ENCODE measurements around the gene NOP9.

The NOP9 gene

GRCh38 chr14:24278424-24278823 lies 21.2 kb upstream of the NOP9 start:
- ChIA-PET CTCF (interaction anchor here (0.5 to 3.6 kb wide), 3 partner anchors 11 to 36 kb away, joined by 3 to 15 read pairs (median 5); partner anchors contain the start of gene TINF2), POLR2A (ENCODE audit: low non-redundant PET) (no interaction called here)
- H3K27ac ChIP-seq: no peak overlapping the region
- DNase-seq (ENCODE audit: low spot score): no peak
- no peak for TF ChIP-seq CTCF (conservative IDR thresholded peaks at IDR 0.05; ENCODE audit: low read depth)

GRCh38 chr14:24279301-24280186 lies 20.1 kb upstream of the NOP9 start:
- peak overlapping the region; percentile 21 for H3K27ac ChIP-seq
- no peak for DNase-seq (ENCODE audit: low spot score)
- ChIA-PET CTCF (interaction anchor here (0.6 to 3.6 kb wide), 4 partner anchors 11 to 38 kb away, joined by 3 to 15 read pairs (median 4); partner anchors contain the start of genes LTB4R2 and TINF2), POLR2A (ENCODE audit: low non-redundant PET) (interaction anchor here (0.7 kb wide), 1 partner anchor 9 kb away, joined by 3 read pairs; no protein-coding TSS in a partner anchor)
- TF ChIP-seq CTCF (conservative IDR thresholded peaks at IDR 0.05; ENCODE audit: low read depth): no peak

- H3K27ac ChIP-seq: peak overlapping the region; percentile 58
Observed at GRCh38 chr14:24280797-24281460, 18.7 kb upstream of the NOP9 start.

GRCh38 chr14:24281636-24282035 lies 18.0 kb upstream of the NOP9 start:
- no peak for TF ChIP-seq CTCF (conservative IDR thresholded peaks at IDR 0.05; ENCODE audit: low read depth)
- POLR2A ChIA-PET (ENCODE audit: low non-redundant PET): no interaction called here
- CTCF ChIA-PET: interaction anchor here (0.6 to 1.2 kb wide), 2 partner anchors 10 to 12 kb away, joined by 3 read pairs; no protein-coding TSS in a partner anchor

More at GRCh38 chr14:24280797-24281460, 18.7 kb upstream of the NOP9 start:
- ChIA-PET CTCF (interaction anchor here (0.6 to 1.2 kb wide), 4 partner anchors 12 to 38 kb away, joined by 3 read pairs; no protein-coding TSS in a partner anchor), POLR2A (ENCODE audit: low non-redundant PET) (no interaction called here)
- no peak for TF ChIP-seq CTCF (conservative IDR thresholded peaks at IDR 0.05; ENCODE audit: low read depth)
- DNase-seq (ENCODE audit: low spot score): no peak

GRCh38 chr14:24282736-24283135 lies 16.9 kb upstream of the NOP9 start:
- ChIA-PET POLR2A (ENCODE audit: low non-redundant PET) (interaction anchor here (0.8 kb wide), 1 partner anchor 8 kb away, joined by 13 read pairs; no protein-coding TSS in a partner anchor), CTCF (interaction anchor here (1.4 kb wide), 1 partner anchor 10 kb away, joined by 4 read pairs; no protein-coding TSS in a partner anchor)
- no peak for TF ChIP-seq CTCF (conservative IDR thresholded peaks at IDR 0.05; ENCODE audit: low read depth)
- peak overlapping the region; percentile 71 for H3K27ac ChIP-seq
- no peak for DNase-seq (ENCODE audit: low spot score)

More at GRCh38 chr14:24281636-24282035, 18.0 kb upstream of the NOP9 start:
- DNase-seq (ENCODE audit: low spot score): no peak
- H3K27ac ChIP-seq: peak overlapping the region; percentile 58

All from RWPE1 (cell line).